Hematopoietic multipotent progenitor cell (in vitro differentiated cells): ENCODE data around the gene CPXM1. TPM values are rescaled to one million over a fixed set of nuclear protein-coding genes. Genes with fewer than 3 reads are reported as not detected.
A peak's percentile ranks its signal among the peaks of the same experiment; 100 is the strongest.
"Not testable (repeated sequence)": the region's sequence is repeated elsewhere in the genome, so short reads cannot be mapped to it uniquely, and the experiment has no call there.

ENCODE experiments used
- DNase-seq, 3 donors: peaks; one replicate each; pipeline ENCODE4 v3.0.0-alpha.2; 2011 to 2015; ENCODE audit warnings: low read depth in 2 of 3, low spot score in 2 of 3
- total RNA-seq: library from RNA; depleted of rRNA; stranded (reverse); fragments of >200 nt; gene quantifications from one replicate; pipeline ENCODE4 v1.2.3, GENCODE V29; 2012

Gene CPXM1
- total RNA-seq, 1 donor: 150 TPM

DNA sequence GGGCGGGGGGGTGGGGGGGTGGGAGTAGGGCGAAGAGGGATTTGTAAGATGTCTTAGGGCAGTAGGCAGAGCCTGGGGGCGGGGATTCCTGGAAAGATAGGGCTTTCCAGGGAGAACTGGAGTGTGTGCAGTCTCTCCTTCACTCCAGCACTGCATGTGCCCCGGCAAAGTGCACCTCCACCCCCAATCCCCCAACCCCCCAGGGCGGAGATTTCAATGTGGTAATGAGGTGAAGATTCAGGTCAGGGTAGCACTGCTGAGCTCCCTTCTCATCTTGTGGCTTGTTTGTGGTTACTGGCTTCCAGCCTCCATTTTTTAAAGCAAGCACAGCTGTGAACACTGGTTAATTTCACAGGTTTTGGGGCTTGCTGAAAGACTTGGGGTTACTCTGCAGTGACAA, 21.6 kb upstream of the CPXM1 start:
- peak in 1 of 3 donors; percentile 68 for DNase-seq

DNA sequence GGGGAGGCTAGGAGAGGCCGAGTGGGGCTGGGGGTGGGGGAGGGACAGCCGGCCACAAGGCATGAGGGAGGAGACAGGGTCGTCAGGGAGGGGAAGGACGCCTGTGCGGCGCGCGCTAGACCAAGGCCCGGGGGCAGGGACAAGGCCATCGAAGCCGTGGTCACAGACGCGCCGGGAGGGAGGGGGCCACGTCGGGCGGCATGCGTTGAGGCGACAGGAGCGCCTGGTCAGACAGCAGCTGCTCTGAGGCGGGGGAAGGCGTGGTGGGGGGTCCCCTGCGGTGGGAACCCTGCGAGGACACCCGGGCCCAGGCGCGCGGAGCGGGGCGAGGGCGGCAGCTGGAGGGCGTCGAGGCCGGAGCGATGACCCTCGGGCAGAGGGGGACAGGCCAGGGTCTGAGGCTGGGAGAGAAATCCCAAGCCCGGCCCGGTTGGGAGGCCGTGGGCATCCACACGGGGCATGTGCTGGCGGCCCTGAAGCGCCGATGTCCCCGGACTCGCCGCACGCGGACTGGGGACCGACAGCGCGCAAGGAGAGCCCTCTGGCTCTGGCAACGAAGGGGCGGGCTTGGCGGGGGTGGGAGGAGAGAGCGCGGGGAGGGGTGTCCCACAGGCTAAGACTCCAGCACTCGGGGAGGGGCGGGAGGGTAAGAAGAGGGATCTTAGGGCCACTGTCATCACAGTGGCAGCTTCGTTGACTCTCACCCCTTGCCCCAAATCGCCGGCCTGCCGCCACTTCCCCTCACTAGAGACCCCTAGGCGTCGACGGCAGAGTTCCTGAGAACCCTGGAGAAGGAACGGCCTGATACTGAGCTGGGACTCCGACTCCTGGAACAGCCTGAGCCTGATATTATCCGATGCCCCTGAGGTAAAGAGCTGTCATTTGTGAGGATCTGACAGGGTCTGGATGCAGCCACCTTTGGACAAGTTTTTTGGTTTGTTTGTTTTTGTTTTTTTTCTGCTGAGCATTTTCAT, 20.8 kb upstream of the CPXM1 start:
- DNase-seq: peak in 1 of 3 donors; percentile 20

DNA sequence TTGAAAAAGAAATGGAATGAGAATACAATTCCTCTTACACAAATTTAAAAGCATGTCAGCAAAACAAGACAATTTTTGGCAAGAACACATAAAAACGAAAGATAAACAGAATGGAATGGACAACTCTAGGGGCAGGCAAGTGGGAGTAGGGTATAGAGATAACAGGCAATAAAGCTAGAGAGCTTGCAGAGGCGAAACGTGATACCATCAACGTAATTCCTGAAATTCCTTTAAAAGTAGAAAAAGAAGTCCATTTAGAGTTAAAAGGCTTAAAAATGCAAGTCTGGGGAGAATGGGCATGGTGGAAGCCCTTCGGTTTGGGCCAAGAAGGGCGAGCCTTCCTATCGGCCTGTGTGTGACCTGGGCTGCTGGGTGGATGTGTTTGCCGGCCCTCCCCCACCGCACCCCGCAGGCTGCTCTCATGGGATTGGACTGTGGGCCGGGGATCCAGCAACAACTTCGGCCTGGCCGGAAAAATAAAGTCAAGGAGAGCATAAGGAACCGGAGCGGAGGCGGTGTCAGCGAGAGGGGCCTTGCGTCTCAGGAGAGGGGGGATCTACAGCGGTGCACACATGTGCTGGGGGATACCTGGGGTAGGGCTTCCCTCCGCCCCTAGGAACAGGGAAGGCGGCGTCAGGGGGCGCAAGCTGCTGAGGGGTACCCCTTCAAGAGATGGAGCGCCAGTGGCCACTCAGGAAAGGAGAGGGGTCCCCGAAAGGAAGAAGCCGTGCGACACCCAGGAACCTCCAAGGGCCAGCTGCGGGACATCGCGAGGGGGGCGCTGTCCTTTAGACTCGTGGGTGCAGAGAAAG, 19.9 kb upstream of the CPXM1 start:
- DNase-seq: no peak

DNA sequence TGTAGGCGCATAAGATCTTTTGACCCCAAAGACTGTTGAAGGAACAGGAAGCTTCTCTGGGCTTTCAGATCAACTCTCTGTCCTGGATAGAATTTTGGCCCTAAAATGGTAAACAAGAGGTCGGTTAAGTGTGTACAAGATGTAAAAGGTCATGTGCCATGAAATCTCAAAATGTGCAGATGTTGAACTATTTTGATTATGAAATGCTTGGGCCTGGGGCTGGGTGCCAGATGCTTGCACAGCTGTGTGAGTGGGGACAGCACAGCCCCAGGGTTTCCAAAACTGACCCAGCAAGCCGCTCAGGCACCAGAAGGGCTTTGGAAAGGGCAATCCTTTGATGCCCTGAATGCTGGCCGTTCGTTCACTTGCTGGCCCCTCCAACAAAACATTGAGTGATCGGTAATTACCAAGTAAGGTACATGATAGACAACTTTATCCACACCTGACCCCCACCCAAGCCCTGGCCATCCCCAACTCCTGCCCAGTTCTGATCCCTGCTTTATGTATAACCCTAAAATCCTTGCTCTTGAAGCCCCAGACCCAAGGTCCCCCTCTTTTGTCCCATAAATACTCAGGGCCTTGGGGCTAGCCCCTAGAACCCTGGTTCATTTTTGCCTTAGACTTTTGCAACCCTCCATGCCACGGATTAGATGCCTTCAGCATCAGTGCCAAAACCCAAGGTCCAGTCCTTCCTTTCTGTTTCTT, 17.6 kb upstream of the CPXM1 start:
- DNase-seq: no peak

DNA sequence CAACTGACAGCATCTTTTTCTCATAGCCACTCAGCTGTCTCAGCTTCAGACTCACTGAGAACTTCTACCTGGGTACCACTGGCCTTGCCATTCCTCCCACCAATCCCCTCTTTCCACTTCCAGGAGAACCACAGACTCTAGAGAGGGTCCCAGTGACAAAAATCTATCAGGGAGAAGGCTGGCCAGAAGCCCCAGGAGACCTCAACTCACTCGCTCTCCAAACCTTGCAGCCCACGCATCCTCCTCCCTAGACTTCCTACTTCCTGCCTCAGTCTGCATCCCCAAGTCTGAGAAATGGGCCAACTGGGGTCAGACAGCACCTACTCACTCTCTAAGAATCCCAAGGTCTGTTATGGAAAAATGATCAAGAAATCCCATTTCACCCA, 16.9 kb upstream of the CPXM1 start:
- DNase-seq: no peak

DNA sequence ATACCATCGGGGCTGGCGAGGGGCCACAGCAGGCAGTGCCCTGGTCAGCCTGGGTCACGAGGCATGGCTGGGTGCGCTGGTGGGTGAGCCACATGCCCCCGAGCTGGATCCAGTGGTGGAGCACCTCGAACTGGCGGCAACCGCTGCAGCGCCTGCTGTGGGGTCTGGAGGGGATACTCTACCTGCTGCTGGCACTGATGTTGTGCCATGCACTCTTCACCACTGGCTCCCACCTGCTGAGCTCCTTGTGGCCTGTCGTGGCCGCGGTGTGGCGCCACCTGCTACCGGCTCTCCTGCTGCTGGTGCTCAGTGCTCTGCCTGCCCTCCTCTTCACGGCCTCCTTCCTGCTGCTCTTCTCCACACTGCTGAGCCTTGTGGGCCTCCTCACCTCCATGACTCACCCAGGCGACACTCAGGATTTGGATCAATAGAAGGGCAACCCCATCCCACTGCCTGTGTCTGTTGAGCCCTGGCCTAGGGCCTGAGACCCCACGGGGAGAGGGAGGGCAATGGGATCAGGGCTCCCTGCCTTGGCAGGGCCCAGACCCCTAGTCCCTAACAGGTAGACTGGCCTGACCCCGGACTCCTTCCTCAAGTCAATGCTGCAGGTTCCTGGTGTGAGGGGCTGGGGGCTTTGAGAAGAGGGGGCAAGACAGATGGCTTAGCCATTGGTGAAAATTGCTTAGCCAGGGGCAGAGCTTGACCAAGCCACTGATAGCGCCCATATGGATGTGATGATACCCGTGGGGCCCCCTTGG, 16.3 kb upstream of the CPXM1 start:
- DNase-seq: no peak

DNA sequence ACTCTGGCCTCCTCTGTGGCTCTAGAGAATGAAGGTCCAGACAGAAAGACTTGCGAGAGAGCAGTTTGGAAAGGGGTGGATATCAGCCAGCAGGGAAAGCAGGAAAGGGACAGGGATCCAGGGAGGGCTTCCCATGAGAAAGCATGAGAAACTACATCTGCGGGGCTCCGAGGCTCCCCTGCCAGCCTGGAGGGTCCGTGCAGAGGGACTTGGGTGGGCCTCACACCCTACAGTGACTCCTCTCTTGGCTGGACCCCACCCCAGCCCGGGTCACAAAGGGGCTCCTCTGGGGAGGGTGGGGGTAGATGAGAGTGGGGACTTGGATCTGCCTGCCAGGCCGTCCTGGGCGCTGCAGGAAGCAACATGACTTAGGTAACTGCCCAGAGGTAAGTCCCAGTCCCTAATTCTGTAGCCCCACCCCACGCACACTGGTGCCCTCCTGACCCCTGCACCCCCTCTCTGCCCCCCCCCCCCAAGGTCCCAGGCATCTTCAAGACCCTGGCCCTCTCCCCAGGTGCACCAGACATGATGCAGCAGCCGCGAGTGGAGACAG, 15.7 kb upstream of the CPXM1 start, which contains the start of gene TMEM239:
Gene TMEM239 (plus strand): TSS at position 335 of the 553 bp plus-strand sequence. CDS start 191 bp downstream, at position 526.
- DNase-seq: no peak

DNA sequence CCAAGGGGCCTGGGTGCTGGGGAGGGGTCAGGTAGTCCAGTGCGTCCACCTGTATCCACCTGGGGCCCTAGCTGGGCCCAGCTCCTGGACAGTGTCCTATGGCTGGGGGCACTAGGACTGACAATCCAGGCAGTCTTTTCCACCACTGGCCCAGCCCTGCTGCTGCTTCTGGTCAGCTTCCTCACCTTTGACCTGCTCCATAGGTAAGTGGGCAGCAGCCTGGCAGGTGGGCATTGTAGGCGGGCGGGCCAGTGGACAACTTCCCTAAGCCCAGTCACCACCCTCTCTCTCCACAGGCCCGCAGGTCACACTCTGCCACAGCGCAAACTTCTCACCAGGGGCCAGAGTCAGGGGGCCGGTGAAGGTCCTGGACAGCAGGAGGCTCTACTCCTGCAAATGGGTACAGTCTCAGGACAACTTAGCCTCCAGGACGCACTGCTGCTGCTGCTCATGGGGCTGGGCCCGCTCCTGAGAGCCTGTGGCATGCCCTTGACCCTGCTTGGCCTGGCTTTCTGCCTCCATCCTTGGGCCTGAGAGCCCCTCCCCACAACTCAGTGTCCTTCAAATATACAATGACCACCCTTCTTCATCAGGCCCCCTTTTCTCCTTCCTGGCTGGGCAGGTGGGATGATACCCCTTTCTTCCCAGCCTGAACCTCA, 14.9 kb upstream of the CPXM1 start:
- no peak for DNase-seq

DNA sequence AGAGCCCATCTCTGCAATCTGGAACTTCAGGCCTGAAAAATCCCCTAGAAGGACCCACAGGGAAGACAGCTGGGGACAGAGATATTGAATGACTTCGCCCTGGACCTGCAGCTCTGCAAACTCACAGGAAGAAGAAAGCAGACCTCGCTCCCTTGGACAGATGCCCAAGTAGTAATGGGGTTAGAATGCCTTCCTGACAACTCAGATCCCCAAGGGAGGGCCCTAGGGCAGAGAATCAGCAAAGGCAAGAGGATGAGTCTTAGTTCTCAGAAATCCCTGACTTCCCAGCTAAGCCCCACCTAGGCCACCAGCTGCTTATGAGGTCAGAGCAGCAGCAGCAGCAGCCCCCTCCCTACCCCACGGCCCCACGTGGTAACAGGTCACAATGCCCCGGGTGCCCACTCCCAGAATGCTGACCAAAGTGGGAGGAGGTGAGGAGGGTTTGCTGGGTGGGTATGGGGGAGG, 14.2 kb upstream of the CPXM1 start, which contains the start of gene C20orf141:
Gene C20orf141 (plus strand): TSS at position 401 of the 465 bp plus-strand sequence. CDS start 198 bp downstream, outside the sequence.
- peak in 2 of 3 donors; percentile 80 to 85 for DNase-seq

DNA sequence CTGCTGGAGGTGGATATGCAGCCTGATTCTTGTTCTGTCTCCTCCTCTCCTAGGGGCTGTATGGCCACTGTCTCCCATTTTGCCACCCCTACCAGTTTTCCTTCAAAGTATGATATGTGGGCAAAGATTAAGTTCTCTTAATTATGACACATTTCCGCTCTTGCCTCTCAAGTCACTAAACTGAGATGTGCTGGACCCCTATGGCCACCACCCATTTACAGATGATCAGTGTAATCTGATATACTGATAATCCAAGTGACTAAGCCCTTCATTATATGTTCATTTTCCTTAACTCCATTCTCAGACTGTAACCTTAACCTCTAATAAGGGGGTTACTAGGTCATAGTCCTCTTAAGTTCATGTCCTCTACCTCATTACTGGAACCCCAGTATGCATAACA, 13.6 kb upstream of the CPXM1 start:
- no peak for DNase-seq

DNA sequence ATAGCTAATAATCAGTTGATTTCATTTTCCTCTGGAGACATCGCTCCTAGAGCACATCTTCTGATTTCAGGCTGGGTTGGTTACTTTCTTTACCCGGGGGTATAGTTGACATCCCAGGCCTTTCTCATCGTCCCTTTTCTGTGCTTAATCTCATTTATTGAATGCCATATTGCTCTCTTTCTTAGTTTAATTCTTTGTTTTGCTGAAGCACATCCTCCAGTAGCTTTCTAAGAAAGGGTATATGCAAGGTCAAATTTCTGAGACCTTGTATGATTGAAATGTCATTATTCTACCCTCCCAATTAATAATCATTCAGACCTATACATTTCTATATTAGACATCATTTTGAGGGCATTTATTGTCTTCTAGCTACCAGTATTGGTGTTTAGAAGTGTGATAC, 11.8 kb upstream of the CPXM1 start:
- DNase-seq: no peak

DNA sequence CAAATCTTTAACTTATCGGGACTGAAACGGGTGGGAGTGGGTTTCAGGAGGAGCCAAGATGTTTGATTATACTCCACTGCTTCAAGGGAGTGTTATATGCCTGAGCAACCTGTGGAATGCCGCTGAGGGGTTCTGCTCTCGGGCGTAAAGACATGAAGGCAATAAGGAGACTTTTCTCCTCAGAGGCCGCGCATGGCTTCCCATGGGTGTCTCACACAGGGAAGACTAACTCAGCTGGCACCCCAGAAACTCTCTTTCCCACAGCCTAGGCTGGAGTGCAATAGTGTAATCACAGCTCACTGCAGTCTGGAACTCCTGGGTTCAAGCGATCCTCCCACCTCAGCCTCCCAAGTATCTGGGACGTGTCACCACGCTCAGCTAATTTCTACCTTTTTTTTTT, 9.3 kb upstream of the CPXM1 start:
- no peak for DNase-seq

DNA sequence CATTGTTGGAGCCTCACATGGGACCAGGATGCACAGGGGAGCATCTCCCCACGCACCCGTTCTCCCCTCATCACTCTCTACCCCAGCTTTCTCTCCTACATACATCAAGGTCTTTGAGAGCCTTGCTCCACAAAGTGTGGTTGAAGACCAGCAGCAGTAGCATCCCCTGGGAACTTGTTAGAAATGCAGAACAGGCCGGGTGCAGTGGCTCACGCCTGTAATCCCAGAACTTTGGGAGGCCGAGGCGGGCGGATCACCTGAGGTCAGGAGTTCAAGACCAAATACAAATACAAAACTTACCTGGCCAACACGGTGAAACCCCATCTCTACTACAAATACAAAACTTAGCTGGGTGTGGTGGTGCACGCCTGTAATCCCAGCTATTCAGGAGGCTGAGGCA, 7.5 kb upstream of the CPXM1 start:
- DNase-seq: not testable (repeated sequence)

DNA sequence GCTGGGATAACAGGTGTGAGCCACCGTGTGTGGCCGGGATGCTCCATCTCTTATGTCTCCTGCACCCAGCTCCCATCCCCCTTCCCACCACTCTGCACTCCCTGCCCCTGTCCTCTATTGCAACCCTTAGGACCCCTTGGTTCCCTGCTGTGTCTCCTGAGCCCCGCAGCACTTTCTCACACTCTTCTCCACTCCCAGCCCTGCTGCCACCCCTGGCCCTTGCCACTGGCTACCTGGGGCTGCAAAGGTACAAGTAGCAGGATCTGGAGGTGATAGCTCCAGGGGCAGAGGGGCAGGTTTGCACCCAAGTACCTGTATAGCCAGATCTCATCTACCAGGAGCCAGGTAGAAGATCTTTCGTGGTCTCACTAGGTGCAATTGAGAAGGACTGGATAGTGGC, 6.6 kb upstream of the CPXM1 start:
- DNase-seq: no peak

DNA sequence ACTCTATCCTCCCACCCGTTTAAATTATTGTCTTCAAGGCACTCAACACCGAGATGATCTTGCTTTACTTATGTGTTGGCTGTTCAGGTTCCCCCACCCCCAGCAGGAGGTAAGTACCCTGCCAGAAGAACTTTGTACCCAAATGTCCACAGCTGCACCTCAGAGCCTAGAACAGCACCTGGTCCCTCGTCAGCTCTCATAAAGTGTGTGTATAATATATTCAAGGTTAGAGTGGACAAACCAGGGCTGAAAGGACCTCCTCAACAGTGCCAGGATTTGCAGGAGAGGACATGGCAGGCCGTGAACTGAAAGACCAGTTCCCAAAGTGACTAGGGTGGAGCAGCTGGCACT, 5.9 kb upstream of the CPXM1 start:
- no peak for DNase-seq

DNA sequence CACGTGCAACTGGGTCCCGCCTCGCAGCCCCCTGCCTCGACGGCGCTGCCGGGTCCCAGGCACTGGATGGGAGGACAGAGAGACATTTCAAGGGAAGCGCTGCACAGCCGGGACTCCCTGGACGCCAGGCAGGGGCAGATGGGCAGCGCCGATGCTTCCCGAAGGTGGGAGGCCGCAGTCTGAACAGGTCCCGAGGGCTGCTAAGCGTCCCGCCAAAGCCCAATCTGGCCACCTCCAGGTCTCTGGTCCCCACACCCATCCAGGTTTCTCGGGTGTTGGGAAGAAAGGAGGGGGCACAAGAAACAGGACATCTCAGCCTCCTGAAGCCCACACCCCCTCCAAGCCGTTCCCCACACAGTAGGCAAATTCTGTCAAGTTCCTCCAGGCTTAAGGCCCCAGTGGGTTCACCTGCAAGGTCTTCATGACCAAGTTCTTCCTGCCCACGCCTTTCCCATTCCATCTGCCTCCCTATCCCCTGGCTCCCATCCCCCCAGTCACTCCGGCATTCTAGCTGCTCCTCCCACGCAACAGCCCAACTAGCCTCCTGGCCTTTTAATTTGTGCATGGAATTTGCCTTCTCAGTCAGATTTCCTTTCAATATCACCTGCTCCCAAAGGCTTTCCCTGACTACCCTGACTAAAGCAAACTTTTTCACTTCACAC, 5.4 kb upstream of the CPXM1 start:
- no peak for DNase-seq

DNA sequence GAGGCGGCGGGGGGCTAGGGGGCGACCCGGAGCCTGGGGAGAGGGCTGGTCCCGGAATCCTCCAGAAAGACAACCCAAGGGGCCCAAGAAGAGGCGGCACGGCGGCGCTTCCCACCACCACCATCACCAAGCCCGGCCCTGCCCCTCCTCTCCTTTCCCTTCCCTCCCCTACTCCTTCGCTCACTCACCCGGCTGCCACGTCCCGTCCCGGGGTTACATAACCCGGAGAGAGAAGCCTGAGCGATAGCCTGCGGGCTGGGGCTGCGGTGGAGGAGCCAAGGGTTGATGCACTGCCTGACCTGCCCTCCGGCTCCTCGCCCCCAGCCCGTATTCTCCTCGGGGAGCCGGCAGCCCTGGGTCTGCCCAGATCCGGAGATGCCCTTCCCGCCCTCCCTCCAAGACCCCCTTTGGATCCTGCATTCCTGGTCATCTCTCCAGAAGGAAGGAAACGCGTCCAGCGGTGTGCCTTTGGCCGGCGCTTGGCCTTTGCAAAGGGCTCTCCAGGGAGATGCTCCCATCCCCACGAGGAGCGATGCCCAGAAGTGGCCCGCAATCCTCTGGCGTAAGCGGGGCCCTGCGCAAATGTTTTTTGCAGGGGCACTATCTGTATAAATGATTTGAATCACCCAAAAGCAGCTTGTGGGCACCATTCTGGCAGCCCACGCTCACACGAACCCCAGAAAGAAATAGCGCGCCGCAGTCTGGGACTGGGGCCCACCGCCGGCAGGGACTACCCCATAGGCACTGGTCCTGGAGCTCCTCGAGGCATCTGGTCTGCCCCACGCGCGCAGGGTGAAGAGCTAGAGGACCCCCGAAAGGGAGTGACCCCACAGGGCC, 4.6 kb upstream of the CPXM1 start:
- peak in 2 of 3 donors; percentile 37 to 52 for DNase-seq
